GM12874 (cell line): Measurements from ENCODE around the gene STAT5B.

Experiments used
- TF ChIP-seq, protein P1 (sequence below): IDR thresholded peaks from 2 replicates; pipeline ENCODE4 v1.5.1; 2011; ENCODE audit warnings: low read depth, mild to moderate bottlenecking, control low read depth, low read length, moderate library complexity; ENCODE audit not compliant: insufficient read depth

STAT5B gene

DNA sequence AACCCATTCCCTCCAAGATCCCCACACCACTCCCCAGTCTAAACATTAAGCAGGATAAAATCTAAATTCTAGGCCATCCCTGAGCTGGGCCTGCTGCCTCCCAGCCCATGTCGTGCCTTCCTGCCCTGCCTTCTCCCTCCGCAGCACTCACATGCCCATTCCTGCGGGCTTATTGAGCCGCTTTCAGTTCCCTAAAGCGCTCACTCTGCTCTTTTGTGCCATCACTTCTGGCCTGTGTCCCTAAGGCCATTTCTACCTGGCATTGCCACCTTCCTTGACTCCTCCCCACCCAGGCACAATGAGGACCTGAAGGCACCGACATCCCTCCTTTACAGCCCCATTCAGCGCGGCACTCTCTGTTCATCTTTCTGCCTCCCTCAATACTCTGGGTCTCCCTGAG lies 108.4 kb downstream of the STAT5B start:
- TF ChIP-seq, protein P1, sequence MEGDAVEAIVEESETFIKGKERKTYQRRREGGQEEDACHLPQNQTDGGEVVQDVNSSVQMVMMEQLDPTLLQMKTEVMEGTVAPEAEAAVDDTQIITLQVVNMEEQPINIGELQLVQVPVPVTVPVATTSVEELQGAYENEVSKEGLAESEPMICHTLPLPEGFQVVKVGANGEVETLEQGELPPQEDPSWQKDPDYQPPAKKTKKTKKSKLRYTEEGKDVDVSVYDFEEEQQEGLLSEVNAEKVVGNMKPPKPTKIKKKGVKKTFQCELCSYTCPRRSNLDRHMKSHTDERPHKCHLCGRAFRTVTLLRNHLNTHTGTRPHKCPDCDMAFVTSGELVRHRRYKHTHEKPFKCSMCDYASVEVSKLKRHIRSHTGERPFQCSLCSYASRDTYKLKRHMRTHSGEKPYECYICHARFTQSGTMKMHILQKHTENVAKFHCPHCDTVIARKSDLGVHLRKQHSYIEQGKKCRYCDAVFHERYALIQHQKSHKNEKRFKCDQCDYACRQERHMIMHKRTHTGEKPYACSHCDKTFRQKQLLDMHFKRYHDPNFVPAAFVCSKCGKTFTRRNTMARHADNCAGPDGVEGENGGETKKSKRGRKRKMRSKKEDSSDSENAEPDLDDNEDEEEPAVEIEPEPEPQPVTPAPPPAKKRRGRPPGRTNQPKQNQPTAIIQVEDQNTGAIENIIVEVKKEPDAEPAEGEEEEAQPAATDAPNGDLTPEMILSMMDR, result no peak

DNA sequence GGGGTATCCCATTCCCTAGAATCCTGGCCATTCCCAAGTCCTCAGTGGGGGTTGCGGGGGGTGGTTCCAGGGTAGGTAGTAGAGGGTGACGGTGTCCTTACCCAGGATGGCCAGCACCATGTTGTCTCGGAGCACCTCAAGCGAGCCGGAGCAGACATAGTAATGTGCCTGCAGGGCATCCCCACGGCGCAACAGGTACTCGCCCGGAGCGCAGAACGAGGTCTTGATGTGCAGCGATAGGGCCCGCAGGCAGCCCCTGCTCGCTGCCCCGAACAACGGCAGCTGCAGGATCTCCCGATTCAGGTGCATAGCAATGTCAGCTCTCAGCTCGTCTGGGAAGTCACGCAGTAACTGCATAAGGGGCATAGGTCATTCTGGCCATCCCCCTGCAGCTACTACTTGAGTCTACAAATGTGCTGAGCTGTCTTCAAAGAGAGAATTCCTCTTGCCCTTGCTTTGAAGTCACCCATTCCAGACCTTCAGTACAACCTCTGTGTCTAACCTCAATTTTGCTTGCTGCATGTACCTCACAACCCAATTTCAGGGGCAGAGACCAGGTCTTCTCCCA lies 109.9 kb downstream of the STAT5B start:
- TF ChIP-seq, protein P1, result no peak

DNA sequence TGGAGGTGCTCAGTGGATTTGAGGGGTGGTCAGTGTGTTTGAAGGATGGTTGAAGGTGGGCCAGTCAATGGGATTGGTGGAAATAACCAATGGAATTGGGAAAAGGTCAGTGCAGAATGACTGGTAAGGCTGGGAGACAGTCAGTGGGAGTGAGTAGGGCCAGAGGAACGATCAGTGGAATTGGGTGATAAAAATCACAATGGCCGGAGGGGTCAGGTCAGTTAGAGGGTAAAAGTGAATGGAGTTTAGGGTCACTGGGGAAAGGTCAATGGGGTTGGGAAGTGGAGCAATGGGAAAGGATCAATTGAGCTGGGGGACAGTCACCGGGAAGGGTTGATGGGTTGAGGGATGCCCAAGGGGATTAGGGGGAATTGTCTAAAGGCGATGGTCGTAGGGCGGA lies 110.4 kb downstream of the STAT5B start:
- TF ChIP-seq, protein P1, result no peak

- TF ChIP-seq, protein P1, result no peak
These were observed 112.3 kb downstream of the STAT5B start for GRCh38 chr17:42163696-42164407.

DNA sequence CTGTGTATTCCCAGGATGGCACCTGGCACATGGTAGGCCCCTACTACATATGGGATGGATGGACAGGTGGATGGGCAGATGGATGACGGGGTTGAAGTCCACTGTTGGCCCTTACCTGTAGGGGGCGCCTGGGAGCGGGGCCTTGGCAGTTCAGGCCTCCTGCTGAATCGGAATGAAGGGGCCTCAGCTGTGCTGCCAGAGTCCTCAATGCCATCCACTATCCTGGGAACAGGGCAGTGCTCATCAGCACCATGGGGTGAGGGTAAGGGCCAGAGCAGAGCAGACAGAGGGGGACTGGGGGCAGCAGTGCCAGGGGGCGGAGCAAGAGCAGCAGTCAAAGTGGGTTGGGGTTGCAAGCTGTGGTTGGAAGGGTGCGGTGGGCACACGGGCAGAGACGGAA lies 113.1 kb downstream of the STAT5B start:
- TF ChIP-seq, protein P1, result peak; percentile 83

DNA sequence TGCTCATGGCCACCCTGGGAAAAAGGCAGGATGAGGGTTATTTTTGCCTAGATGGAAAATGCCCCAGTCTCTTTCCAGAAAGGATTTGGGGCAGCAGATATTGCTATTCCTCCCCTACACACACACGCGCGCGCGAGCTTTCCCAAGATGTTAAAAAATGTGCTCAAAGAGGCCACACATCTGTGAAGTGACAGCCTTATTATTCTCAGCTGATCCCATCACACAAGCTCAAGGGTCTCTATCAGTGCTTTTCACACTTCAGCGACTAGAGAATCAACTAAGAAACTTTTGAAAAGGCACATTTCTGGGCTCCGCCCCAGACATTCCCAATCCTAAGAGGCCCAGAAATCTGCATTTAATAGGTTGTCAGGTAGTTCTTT lies 115.7 kb downstream of the STAT5B start:
- TF ChIP-seq, protein P1, result no peak

- TF ChIP-seq, protein P1, result no peak
These were observed 116.2 kb downstream of the STAT5B start for GRCh38 chr17:42159796-42160530.
